Nephron (organoid): ENCODE results near the gene DDX51.

Experiments used
- H3K27ac Mint-ChIP-seq, 3 experiments: 2 replicates each; pipeline ENCODE4 v1.8.0; 2020; ENCODE audit warnings: mixed read lengths in 3 of 3, mild to moderate bottlenecking in 2 of 3, moderate library complexity in 1 of 3
- H3K27me3 Mint-ChIP-seq: 2 replicates; pipeline ENCODE4 v1.8.0; 2021; ENCODE audit warnings: low read depth, mild to moderate bottlenecking, moderate library complexity, mixed read lengths
- H3K36me3 Mint-ChIP-seq: 2 replicates; pipeline ENCODE4 v1.8.0; 2020; ENCODE audit warnings: low read depth, mixed read lengths
- H3K4me1 Mint-ChIP-seq: 2 replicates; pipeline ENCODE4 v1.8.0; 2020; ENCODE audit warnings: mixed read lengths
- H3K4me3 Mint-ChIP-seq, 3 experiments: 2 replicates each; pipeline ENCODE4 v1.8.0; 2020; ENCODE audit warnings: mild to moderate bottlenecking in 3 of 3, mixed read lengths in 3 of 3, moderate library complexity in 2 of 3
- H3K9me3 Mint-ChIP-seq: 2 replicates; pipeline ENCODE4 v1.8.0; 2020; ENCODE audit warnings: mixed read lengths
- CTCF ChIP-seq, 3 experiments: fragments of 200-600 bp; sonication (generic); IDR thresholded peaks; one replicate each; pipeline ENCODE4 v1.5.0; 2021; ENCODE audit warnings: antibody characterized with exemption in 3 of 3; ENCODE audit not compliant: unreplicated experiment in 3 of 3

DDX51 gene

GRCh38 chr12:132154341-132154761, 10.2 kb upstream of the DDX51 start:
- no peaks in the 10 kb centered on the region for H3K36me3 Mint-ChIP-seq
- H3K27me3 Mint-ChIP-seq, result no peaks in the 10 kb centered on the region
- no peaks in the 10 kb centered on the region for H3K4me1 Mint-ChIP-seq
- no peak for TF ChIP-seq CTCF (IDR thresholded peaks at IDR 0.05; ENCODE audit: unreplicated experiment in 3 of 3)
- no peaks in the 10 kb centered on the region for H3K9me3 Mint-ChIP-seq
- H3K4me3 Mint-ChIP-seq, result no peak overlapping the region
- no peak overlapping the region for H3K27ac Mint-ChIP-seq

- TF ChIP-seq CTCF (IDR thresholded peaks at IDR 0.05; ENCODE audit: unreplicated experiment in 3 of 3), result peak; percentile 95 to 96 (median 95)
- H3K9me3 Mint-ChIP-seq, result no peaks in the 10 kb centered on the region
- H3K36me3 Mint-ChIP-seq, result no peaks in the 10 kb centered on the region
- H3K4me3 Mint-ChIP-seq, result no peak overlapping the region
- no peaks in the 10 kb centered on the region for H3K27me3 Mint-ChIP-seq
- H3K27ac Mint-ChIP-seq, result no peak overlapping the region
- no peaks in the 10 kb centered on the region for H3K4me1 Mint-ChIP-seq
Observed at GRCh38 chr12:132153501-132154340, 9.6 kb upstream of the DDX51 start.

- Mint-ChIP-seq H3K4me1 (no peaks in the 10 kb centered on the region), H3K4me3 (no peak overlapping the region), H3K36me3 (peaks cover 4% of the 10 kb centered on the region), H3K9me3 (no peaks in the 10 kb centered on the region), H3K27ac (no peak overlapping the region), H3K27me3 (no peaks in the 10 kb centered on the region)
- TF ChIP-seq CTCF (IDR thresholded peaks at IDR 0.05; ENCODE audit: unreplicated experiment in 3 of 3), result no peak
Observed at GRCh38 chr12:132152953-132153352, 8.8 kb upstream of the DDX51 start.

- Mint-ChIP-seq H3K27me3 (no peaks in the 10 kb centered on the region), H3K27ac (no peak overlapping the region), H3K9me3 (no peaks in the 10 kb centered on the region), H3K4me3 (no peak overlapping the region), H3K4me1 (no peaks in the 10 kb centered on the region), H3K36me3 (peaks cover 4% of the 10 kb centered on the region)
- TF ChIP-seq CTCF (IDR thresholded peaks at IDR 0.05; ENCODE audit: unreplicated experiment in 3 of 3), result no peak
Observed at GRCh38 chr12:132152411-132152821, 8.3 kb upstream of the DDX51 start.

- Mint-ChIP-seq H3K9me3 (no peaks in the 10 kb centered on the region), H3K4me3 (no peak overlapping the region), H3K4me1 (no peaks in the 10 kb centered on the region), H3K36me3 (peaks cover 4% of the 10 kb centered on the region), H3K27me3 (no peaks in the 10 kb centered on the region), H3K27ac (no peak overlapping the region)
- TF ChIP-seq CTCF (IDR thresholded peaks at IDR 0.05; ENCODE audit: unreplicated experiment in 3 of 3), result no peak
Observed at GRCh38 chr12:132151766-132152410, 7.8 kb upstream of the DDX51 start.
